ENCODE results near the gene PRPF40B. TPM values are rescaled to one million over a fixed set of nuclear protein-coding genes. Genes with fewer than 3 reads are reported as not detected.

Gene PRPF40B
- total and polyA plus RNA-seq, 11 donors: 12.0 to 25.5 (median 20.9) TPM

- Histone ChIP-seq H3K4me3 (no peak overlapping the region), H3K9me3 (no peaks in the 10 kb centered on the region), H3K27me3 (no peaks in the 10 kb centered on the region), H3K36me3 (peaks cover 0 to 98% (median 80%) of the 10 kb centered on the region in 9 donors), H3K27ac (no peak overlapping the region), H3K4me1 (peaks cover 0 to 57% (median 36%) of the 10 kb centered on the region in 12 donors)
- ATAC-seq (no peak), DNase-seq (no peak)
- WGBS, 4 donors: 72 to 83% (median 81%) methylated on average over 8 of the region's 8 CpGs
- intact Hi-C loops (cut with DNase I): no loop called here
- TF ChIP-seq CTCF (IDR thresholded peaks at IDR 0.05): no peak
- TF ChIP-seq POLR2A (IDR thresholded peaks at IDR 0.05): no peak
Observed at GRCh38 chr12:49651855-49652254, 28.5 kb downstream of the PRPF40B start.

GRCh38 chr12:49652921-49653520, 29.7 kb downstream of the PRPF40B start:
- Histone ChIP-seq H3K27me3 (no peaks in the 10 kb centered on the region), H3K36me3 (peaks cover 0 to 99% (median 86%) of the 10 kb centered on the region in 9 donors), H3K27ac (no peak overlapping the region), H3K9me3 (no peaks in the 10 kb centered on the region), H3K4me3 (no peak overlapping the region), H3K4me1 (peaks cover 0 to 57% (median 34%) of the 10 kb centered on the region in 12 donors)
- no peak for ATAC-seq
- peak in 1 of 5 donors; percentile 16 for DNase-seq
- WGBS, 4 donors: 90 to 96% (median 95%) methylated on average over 4 of the region's 4 CpGs
- TF ChIP-seq CTCF (IDR thresholded peaks at IDR 0.05) (no peak), POLR2A (IDR thresholded peaks at IDR 0.05) (no peak)
- intact Hi-C loops (cut with DNase I): no loop called here

DNA sequence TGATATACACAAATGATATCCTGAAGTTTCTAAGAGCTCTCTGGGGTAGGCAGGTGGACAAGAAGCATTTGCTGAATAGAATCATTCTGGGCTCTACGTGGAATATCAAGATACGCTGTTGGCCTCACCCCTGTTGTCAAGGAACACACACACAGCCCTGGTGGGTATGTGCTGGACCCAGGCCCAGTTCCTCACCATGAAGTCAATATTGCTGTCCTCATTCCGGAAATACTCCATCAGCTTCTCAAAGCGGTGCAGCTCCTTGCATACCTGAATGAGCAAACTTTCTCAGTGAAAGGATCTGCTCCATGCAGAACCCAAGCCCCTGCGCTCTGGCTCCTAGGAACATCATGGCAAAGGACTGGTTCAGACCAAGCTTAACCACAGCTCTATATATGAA, 31.4 kb downstream of the PRPF40B start:
- no peak for ATAC-seq
- Histone ChIP-seq H3K9me3 (no peaks in the 10 kb centered on the region), H3K4me1 (peaks cover 0 to 56% (median 33%) of the 10 kb centered on the region in 12 donors), H3K27ac (peak overlapping the region in 9 of 12 donors; percentile 43 to 86 (median 69)), H3K36me3 (peaks cover 0 to 98% (median 81%) of the 10 kb centered on the region in 9 donors), H3K4me3 (no peak overlapping the region), H3K27me3 (no peaks in the 10 kb centered on the region)
- TF ChIP-seq CTCF (IDR thresholded peaks at IDR 0.05): no peak
- 57 to 80% (median 79%) methylated on average over 5 of the region's 5 CpGs for WGBS, 4 donors
- peak in 1 of 5 donors; percentile 12 for DNase-seq
- intact Hi-C loops (cut with DNase I): no loop called here

DNA sequence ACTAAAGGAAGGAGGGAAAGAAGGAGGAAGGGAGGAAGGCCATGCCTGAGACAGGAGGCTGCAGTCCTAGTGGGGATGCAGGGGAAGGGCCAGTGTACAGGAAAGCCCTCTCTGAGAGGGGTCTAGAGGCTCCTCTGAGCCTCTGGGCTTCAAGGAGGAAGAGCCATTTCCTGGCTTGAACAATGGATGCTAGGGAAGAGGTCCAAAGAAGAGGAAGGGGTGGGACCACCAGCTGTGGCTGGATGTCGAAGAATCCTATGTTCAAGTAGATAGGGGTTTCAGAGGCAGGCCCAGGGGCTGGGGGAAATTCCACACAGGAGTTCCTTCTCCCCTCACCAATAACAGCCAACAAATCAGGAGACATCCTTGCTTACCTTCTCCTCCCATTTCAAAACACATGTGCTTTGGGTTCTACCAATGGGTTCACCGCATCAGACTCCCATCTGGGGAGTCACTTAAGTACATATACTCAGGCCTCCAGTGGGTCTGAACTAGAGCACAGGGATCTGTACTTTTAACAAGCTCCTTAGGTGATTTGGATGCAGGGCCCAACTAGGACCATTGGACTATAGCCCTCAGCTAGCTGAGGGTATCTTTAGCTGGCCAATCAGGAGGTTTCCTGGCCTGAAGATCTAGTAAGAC, 32.4 kb downstream of the PRPF40B start:
- Histone ChIP-seq H3K27me3 (no peaks in the 10 kb centered on the region), H3K4me1 (peaks cover 0 to 61% (median 40%) of the 10 kb centered on the region in 12 donors), H3K27ac (peak overlapping the region; percentile 40 to 86 (median 68)), H3K36me3 (peaks cover 0 to 98% (median 81%) of the 10 kb centered on the region in 9 donors), H3K9me3 (no peaks in the 10 kb centered on the region), H3K4me3 (no peak overlapping the region)
- TF ChIP-seq POLR2A (IDR thresholded peaks at IDR 0.05) (no peak), CTCF (IDR thresholded peaks at IDR 0.05) (no peak)
- intact Hi-C loops (cut with DNase I): no loop called here
- DNase-seq (peak in 1 of 5 donors; percentile 60), ATAC-seq (peak; percentile 64 to 90 (median 67))
- 43 to 70% (median 63%) methylated on average over 2 of the region's 2 CpGs for WGBS, 4 donors
